Kidney (tissue), 14 donors: ENCODE results near the gene SEC24A. TPM values are rescaled to one million over a fixed set of nuclear protein-coding genes. Genes with fewer than 3 reads are reported as not detected.
"Not testable (repeated sequence)": the region's sequence is repeated elsewhere in the genome, so short reads cannot be mapped to it uniquely, and the experiment has no call there.

Experiments
- DNase-seq, 5 donors: peaks; one replicate each; pipeline ENCODE4 v3.0.0-alpha.2; 2013 to 2020
- FAIRE-seq: peaks from 2 replicates; lab custom pipeline; 2012; peaks lifted over from hg19 to GRCh38; lab: Jason Lieb, UNC
- H3K27ac ChIP-seq, 2 donors: one replicate each; pipeline ENCODE4 v1.7.0; 2013; ENCODE audit warnings: low read depth in 2 of 2, low read length in 2 of 2, inconsistent platforms in 1 of 2
- H3K27me3 ChIP-seq: one replicate; pipeline ENCODE4 v1.7.1; 2013; ENCODE audit warnings: low read length, inconsistent platforms; ENCODE audit not compliant: control insufficient read depth, insufficient read depth
- H3K36me3 ChIP-seq, 3 donors: one replicate each; pipeline versions ENCODE4 v1.7.0 to v1.7.1; 2013; ENCODE audit warnings: low read length in 3 of 3, control low read depth in 1 of 3, inconsistent platforms in 1 of 3; ENCODE audit not compliant: insufficient read depth in 3 of 3, control insufficient read depth in 2 of 3
- H3K4me1 ChIP-seq, 3 donors: one replicate each; pipeline versions ENCODE4 v1.7.0 to v1.7.1; 2013; ENCODE audit warnings: low read length in 3 of 3, inconsistent platforms in 1 of 3, low read depth in 1 of 3; ENCODE audit not compliant: control insufficient read depth in 2 of 3, insufficient read depth in 2 of 3
- H3K4me3 ChIP-seq, 3 donors: one replicate each; pipeline versions ENCODE4 v1.7.0 to v1.8.1; 2013; ENCODE audit warnings: low read length in 3 of 3, control low read depth in 1 of 3, inconsistent platforms in 1 of 3
- H3K9ac ChIP-seq, 3 donors: one replicate each; pipeline versions ENCODE4 v1.7.0 to v1.7.1; 2013; ENCODE audit warnings: low read length in 3 of 3, control low read depth in 1 of 3, inconsistent platforms in 1 of 3
- H3K9me3 ChIP-seq, 3 donors: one replicate each; pipeline versions ENCODE4 v1.7.0 to v1.7.1; 2013; ENCODE audit warnings: low read length in 3 of 3, control low read depth in 1 of 3, inconsistent platforms in 1 of 3; ENCODE audit not compliant: control insufficient read depth in 2 of 3, insufficient read depth in 1 of 3
- intact Hi-C: fragments of 100-400 bp; cut with DNase I; formaldehyde crosslinking; loops from one replicate; pipeline ENCODE4 v1.11.1; 2022
- polyA plus RNA-seq: library from polyadenylated mRNA; stranded (reverse); fragments of 350-450 nt; fragmentation: Illumina TruSeq; extraction: RNeasy Lipid Tissue Mini Kit (QIAGEN cat#74804); gene quantifications from one replicate; pipeline ENCODE4 v1.2.3, GENCODE V29; 2014; ENCODE audit warnings: low read depth, low replicate concordance; ENCODE audit not compliant: insufficient read depth
- total RNA-seq: library from RNA; stranded (reverse); fragmentation: NEBNext Ultra II Directional; extraction: Animal tissue kit (Norgen Biotek cat#: 25700); gene quantifications from one replicate; pipeline ENCODE4 v1.2.1, GENCODE V29; 2021
- TF ChIP-seq, protein P1 (sequence below): IDR thresholded peaks from 3 replicates; pipeline ENCODE4 v1.5.1; 2012; ENCODE audit warnings: mild to moderate bottlenecking, moderate library complexity, borderline replicate concordance; ENCODE audit not compliant: insufficient read depth; ENCODE audit errors: extremely low read depth
- donor health status: control.
- donor health status: control.
- donor health status: control.
- donor health status: control.
- donor health status: control.
- donor health status: DM: yes; HTN: yes; CAD: no.
- donor health status: Normal renal cell carcinoma (clear cell type).

The SEC24A gene
- total and polyA plus RNA-seq, 2 donors from 2014 or later = 2.8 to 21.2 TPM

DNA sequence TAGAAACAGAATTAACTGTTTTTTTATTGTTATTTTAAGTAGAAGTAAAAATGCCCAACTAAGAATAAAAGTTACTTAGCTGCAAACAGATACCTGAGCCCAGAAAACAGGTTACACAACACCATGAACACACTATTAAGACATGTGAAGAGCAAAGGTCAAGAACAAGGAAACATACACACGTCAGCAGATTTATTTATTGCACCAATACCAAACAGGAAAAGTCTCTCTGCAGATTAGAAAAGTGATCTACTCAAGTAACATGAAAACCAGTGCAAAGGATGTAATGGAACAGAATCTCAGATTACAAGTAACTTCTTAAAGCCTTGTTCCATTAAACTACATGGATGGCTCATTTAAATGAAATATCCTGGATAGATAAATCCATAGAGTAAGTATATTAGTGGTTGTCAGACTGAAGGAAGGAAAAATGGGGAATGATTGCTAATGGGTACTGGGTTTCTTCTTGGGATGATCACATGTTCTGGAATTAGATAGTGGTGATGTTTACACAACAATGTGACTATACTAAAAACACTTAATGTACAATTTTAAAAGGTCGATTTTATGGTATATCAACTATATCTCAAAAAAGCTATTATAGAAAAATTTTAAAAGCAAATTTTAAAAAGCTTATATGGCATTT is 22.1 kb upstream of the SEC24A start:
- H3K27ac ChIP-seq = peak overlapping the region; percentile 67 to 69
- DNase-seq = peak in 2 of 5 donors; percentile 51 to 64

DNA sequence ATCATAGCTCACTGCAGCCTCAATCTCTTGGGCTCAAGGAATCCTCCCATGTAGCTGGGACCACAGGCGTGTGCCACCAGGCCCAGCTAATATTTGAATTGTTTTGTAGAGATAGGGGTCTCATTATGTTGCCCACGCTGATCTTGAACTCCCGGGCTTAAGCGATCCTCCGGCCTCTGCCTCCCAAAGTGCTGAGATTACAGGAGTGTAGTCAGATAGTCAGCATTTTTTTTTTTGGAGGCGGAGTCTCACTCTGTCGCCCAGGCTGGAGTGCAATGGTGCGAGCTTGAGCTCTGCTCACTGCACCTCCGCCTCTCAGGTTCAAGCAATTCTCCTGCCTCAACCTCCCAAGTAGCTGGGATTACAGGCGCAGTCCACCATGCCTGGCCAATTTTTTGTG is 14.4 kb upstream of the SEC24A start:
- no peaks in the 10 kb centered on the region for H3K27me3 ChIP-seq
- no peak overlapping the region for H3K27ac ChIP-seq
- intact Hi-C loops = no loop called here
- TF ChIP-seq, protein P1, sequence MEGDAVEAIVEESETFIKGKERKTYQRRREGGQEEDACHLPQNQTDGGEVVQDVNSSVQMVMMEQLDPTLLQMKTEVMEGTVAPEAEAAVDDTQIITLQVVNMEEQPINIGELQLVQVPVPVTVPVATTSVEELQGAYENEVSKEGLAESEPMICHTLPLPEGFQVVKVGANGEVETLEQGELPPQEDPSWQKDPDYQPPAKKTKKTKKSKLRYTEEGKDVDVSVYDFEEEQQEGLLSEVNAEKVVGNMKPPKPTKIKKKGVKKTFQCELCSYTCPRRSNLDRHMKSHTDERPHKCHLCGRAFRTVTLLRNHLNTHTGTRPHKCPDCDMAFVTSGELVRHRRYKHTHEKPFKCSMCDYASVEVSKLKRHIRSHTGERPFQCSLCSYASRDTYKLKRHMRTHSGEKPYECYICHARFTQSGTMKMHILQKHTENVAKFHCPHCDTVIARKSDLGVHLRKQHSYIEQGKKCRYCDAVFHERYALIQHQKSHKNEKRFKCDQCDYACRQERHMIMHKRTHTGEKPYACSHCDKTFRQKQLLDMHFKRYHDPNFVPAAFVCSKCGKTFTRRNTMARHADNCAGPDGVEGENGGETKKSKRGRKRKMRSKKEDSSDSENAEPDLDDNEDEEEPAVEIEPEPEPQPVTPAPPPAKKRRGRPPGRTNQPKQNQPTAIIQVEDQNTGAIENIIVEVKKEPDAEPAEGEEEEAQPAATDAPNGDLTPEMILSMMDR = no peak
- no peaks in the 10 kb centered on the region for H3K36me3 ChIP-seq
- no peaks in the 10 kb centered on the region for H3K9me3 ChIP-seq
- H3K9ac ChIP-seq = no peak overlapping the region
- DNase-seq (peak in 1 of 5 donors; percentile 41), FAIRE-seq (no peak)
- H3K4me3 ChIP-seq = no peak overlapping the region
- H3K4me1 ChIP-seq = peaks cover 0 to 5% (median 0%) of the 10 kb centered on the region in 3 donors

More for the DNA sequence above, 22.1 kb upstream of the SEC24A start:
- Histone ChIP-seq H3K4me3 (peak overlapping the region in 1 of 3 donors; percentile 37), H3K4me1 (peaks cover 0 to 13% (median 8%) of the 10 kb centered on the region in 3 donors), H3K36me3 (peaks cover 0 to 4% (median 2%) of the 10 kb centered on the region in 3 donors), H3K9ac (peak overlapping the region in 1 of 3 donors; percentile 69), H3K27me3 (no peaks in the 10 kb centered on the region), H3K9me3 (no peaks in the 10 kb centered on the region)
- intact Hi-C loops = no loop called here
- TF ChIP-seq, protein P1 = no peak
- FAIRE-seq = peak; percentile 86

DNA sequence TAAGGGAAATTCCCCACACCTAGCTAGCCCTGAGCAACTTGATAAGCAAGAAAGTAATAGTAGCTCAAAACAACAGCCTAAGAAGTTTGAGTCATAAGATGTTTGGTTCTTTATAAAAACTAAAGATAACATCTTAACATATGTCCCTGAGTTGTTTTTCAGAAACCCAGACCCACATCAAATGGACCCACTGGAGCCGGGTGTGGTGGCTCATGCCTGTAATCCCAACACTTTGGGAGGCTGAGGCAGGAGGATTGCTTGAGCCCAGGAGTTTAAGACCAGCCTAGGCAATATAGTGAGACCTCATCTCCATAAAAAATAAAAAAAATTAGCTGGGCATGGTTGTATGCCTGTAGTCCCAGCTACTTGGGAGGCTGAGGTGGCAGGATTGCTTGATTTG is 13.2 kb upstream of the SEC24A start:
- H3K4me3 ChIP-seq, FAIRE-seq, H3K9ac ChIP-seq, H3K27me3 ChIP-seq, H3K27ac ChIP-seq, H3K36me3 ChIP-seq, DNase-seq, intact Hi-C loops, H3K4me1 ChIP-seq, H3K9me3 ChIP-seq: not testable (repeated sequence)

DNA sequence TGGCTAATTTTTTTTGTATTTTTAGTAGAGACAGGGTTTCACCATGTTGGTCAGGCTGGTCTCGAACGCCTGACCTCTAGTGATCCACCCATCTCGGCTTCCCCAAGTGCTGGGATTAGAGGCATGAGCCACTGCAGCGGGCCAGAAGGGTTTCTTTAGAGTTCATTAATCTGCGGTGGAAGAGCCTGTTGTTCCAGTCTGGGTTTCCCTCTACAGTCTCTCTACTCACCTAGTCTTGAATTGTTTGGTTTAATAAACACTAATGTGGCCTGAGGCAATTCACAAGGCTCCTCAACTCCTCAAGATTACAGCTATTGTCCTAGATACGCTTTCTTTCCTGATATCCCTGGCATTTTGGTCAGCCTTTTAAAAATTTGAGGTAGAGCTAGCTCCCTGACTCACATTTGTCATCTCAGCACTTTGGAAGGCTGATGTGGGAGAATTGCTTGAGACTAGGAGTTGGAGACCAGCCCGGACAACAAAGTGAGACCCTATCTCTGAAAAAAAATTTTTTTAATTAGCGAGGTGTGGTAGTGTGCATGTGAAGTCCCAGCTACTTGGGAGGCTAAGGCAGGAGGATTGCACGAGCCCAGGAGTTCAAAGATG is 11.4 kb upstream of the SEC24A start:
- no peaks in the 10 kb centered on the region for H3K27me3 ChIP-seq
- H3K4me1 ChIP-seq = no peaks in the 10 kb centered on the region
- no peaks in the 10 kb centered on the region for H3K36me3 ChIP-seq
- H3K27ac ChIP-seq = no peak overlapping the region
- intact Hi-C loops = no loop called here
- no peak for FAIRE-seq
- no peaks in the 10 kb centered on the region for H3K9me3 ChIP-seq
- H3K4me3 ChIP-seq = no peak overlapping the region
- TF ChIP-seq, protein P1 = no peak
- no peak overlapping the region for H3K9ac ChIP-seq
- peak in 2 of 5 donors; percentile 33 to 36 for DNase-seq
